OCI-LY7 (cell line): Measurements from ENCODE around the gene SCN2A. TPM values are rescaled to one million over a fixed set of nuclear protein-coding genes. Genes with fewer than 3 reads are reported as not detected.

Experiments used
- BruUV-seq: library from RNA; stranded (reverse); fragments of 400-500 nt; replicated peaks from 2 replicates; lab custom pipeline; 2021; lab: Mats Ljungman, UMichigan
- CTCF ChIA-PET: fragments of 300-600 bp; sonication (Branson Sonifier 250); formaldehyde crosslinking; loops from one replicate; lab custom pipeline; 2022; ENCODE audit warnings: antibody characterized with exemption; ENCODE audit not compliant: unreplicated experiment; lab: Charles Lee
- POLR2A ChIA-PET: fragments of 300-600 bp; sonication (Branson Sonifier 250); formaldehyde crosslinking; loops from one replicate; lab custom pipeline; 2022; ENCODE audit warnings: antibody characterized with exemption; lab: Charles Lee
- DNase-seq: peaks from one replicate; pipeline ENCODE4 v3.0.0-alpha.2; 2015; ENCODE audit warnings: low spot score
- H2AFZ ChIP-seq: fragments of 200-600 bp; sonication (generic), shearing (Covaris generic); 2 replicates; pipeline ENCODE4 v1.6.1; 2014; ENCODE audit warnings: mild to moderate bottlenecking, antibody characterized with exemption, low read length, moderate library complexity
- H3K27ac ChIP-seq: fragments of 200-600 bp; sonication (generic); 2 replicates; pipeline ENCODE4 v1.5.1; 2014; ENCODE audit warnings: mixed run types, low read depth, mild to moderate bottlenecking, moderate library complexity, low read length, inconsistent platforms; ENCODE audit not compliant: poor library complexity, severe bottlenecking
- H3K36me3 ChIP-seq: fragments of 200-600 bp; sonication (generic); 2 replicates; pipeline ENCODE4 v1.6.1; 2014; ENCODE audit warnings: mild to moderate bottlenecking, antibody characterized with exemption, low read length, moderate library complexity, mixed read lengths; ENCODE audit not compliant: insufficient read depth
- H3K4me1 ChIP-seq: fragments of 200-600 bp; sonication (generic); 2 replicates; pipeline ENCODE4 v1.5.1; 2014; ENCODE audit warnings: mild to moderate bottlenecking, low read length; ENCODE audit not compliant: insufficient read depth, poor library complexity, severe bottlenecking
- H3K4me2 ChIP-seq: fragments of 200-600 bp; sonication (generic); 2 replicates; pipeline ENCODE4 v1.6.1; 2014; ENCODE audit warnings: mild to moderate bottlenecking, low read length
- H3K4me3 ChIP-seq: fragments of 200-600 bp; sonication (generic); 2 replicates; pipeline ENCODE4 v1.5.1; 2014; ENCODE audit warnings: mild to moderate bottlenecking, low read depth, low read length; ENCODE audit not compliant: poor library complexity, severe bottlenecking
- H3K79me2 ChIP-seq: fragments of 200-600 bp; sonication (generic); 2 replicates; pipeline ENCODE4 v1.6.1; 2016; ENCODE audit warnings: low read depth, mild to moderate bottlenecking, low read length, moderate library complexity, mixed read lengths; ENCODE audit not compliant: insufficient read depth
- H3K9me2 ChIP-seq: fragments of 200-600 bp; sonication (generic); 2 replicates; pipeline ENCODE4 v1.6.1; 2016; ENCODE audit warnings: mild to moderate bottlenecking, low read length, mixed read lengths; ENCODE audit not compliant: insufficient read depth
- H3K9me3 ChIP-seq: fragments of 200-600 bp; sonication (generic); 2 replicates; pipeline ENCODE4 v1.6.1; 2014; ENCODE audit warnings: mild to moderate bottlenecking, mixed run types, low read length, mixed read lengths
- H4K20me1 ChIP-seq: fragments of 200-600 bp; sonication (generic); 2 replicates; pipeline ENCODE4 v1.6.1; 2014; ENCODE audit warnings: mild to moderate bottlenecking, antibody characterized with exemption, low read length, moderate library complexity, mixed read lengths; ENCODE audit not compliant: insufficient read depth
- EZH2phosphoT487 ChIP-seq: fragments of 200-600 bp; sonication (generic); IDR thresholded peaks from 2 replicates; pipeline ENCODE4 v1.6.1; 2018; ENCODE audit warnings: low read depth, borderline replicate concordance, mild to moderate bottlenecking, mixed run types, antibody characterized with exemption, low read length, moderate library complexity, mixed read lengths
- intact Hi-C: fragments of 100-400 bp; cut with micrococcal nuclease; formaldehyde crosslinking; loops from one replicate; pipeline ENCODE4 v1.10.0; 2022; ENCODE audit not compliant: unreplicated experiment
- total RNA-seq, 2 experiments: library from RNA; depleted of rRNA in 1 of 2; stranded (reverse); fragments of >200 nt in 1 of 2; shearing (Covaris generic) in 1 of 2; gene quantifications; 2 replicates each; pipeline ENCODE4 v1.2.3, GENCODE V29; 2014 to 2022
- TF ChIP-seq, protein P1 (sequence below): fragments of 200-600 bp; sonication (generic); conservative IDR thresholded peaks from 2 replicates; pipeline ENCODE4 v1.5.1; 2014; ENCODE audit warnings: mild to moderate bottlenecking, antibody characterized with exemption, low read length, moderate library complexity, mixed read lengths

Gene SCN2A
- total RNA-seq, 2 experiments from 2014 or later, result not detected

GRCh38 chr2:165295643-165296042 lies 56.4 kb downstream of the SCN2A start:
- Histone ChIP-seq H3K4me3 (no peak overlapping the region), H3K9me3 (no peaks in the 10 kb centered on the region), H3K27ac (no peak overlapping the region), H3K4me1 (peaks cover 4% of the 10 kb centered on the region), H3K9me2 (no peaks in the 10 kb centered on the region), H3K4me2 (no peak overlapping the region), H2AFZ (no peak overlapping the region), H3K36me3 (no peaks in the 10 kb centered on the region), H4K20me1 (no peaks in the 10 kb centered on the region), H3K79me2 (no peaks in the 10 kb centered on the region)
- no TSS peak for BruUV-seq
- POLR2A ChIA-PET, result interaction anchor here (1.0 kb wide), 1 partner anchor 16 kb away, joined by 3 read pairs; no protein-coding TSS in a partner anchor
- DNase-seq, result no peak
- no peak for TF ChIP-seq EZH2phosphoT487
- TF ChIP-seq, protein P1, sequence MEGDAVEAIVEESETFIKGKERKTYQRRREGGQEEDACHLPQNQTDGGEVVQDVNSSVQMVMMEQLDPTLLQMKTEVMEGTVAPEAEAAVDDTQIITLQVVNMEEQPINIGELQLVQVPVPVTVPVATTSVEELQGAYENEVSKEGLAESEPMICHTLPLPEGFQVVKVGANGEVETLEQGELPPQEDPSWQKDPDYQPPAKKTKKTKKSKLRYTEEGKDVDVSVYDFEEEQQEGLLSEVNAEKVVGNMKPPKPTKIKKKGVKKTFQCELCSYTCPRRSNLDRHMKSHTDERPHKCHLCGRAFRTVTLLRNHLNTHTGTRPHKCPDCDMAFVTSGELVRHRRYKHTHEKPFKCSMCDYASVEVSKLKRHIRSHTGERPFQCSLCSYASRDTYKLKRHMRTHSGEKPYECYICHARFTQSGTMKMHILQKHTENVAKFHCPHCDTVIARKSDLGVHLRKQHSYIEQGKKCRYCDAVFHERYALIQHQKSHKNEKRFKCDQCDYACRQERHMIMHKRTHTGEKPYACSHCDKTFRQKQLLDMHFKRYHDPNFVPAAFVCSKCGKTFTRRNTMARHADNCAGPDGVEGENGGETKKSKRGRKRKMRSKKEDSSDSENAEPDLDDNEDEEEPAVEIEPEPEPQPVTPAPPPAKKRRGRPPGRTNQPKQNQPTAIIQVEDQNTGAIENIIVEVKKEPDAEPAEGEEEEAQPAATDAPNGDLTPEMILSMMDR, result no peak
- CTCF ChIA-PET, result interaction anchor here (0.9 kb wide), 1 partner anchor 302 kb away, joined by 4 read pairs; no protein-coding TSS in a partner anchor
- intact Hi-C loops, result loop anchor here (10.0 kb wide), 1 partner anchor 561 kb away; no protein-coding TSS in a partner anchor

DNA sequence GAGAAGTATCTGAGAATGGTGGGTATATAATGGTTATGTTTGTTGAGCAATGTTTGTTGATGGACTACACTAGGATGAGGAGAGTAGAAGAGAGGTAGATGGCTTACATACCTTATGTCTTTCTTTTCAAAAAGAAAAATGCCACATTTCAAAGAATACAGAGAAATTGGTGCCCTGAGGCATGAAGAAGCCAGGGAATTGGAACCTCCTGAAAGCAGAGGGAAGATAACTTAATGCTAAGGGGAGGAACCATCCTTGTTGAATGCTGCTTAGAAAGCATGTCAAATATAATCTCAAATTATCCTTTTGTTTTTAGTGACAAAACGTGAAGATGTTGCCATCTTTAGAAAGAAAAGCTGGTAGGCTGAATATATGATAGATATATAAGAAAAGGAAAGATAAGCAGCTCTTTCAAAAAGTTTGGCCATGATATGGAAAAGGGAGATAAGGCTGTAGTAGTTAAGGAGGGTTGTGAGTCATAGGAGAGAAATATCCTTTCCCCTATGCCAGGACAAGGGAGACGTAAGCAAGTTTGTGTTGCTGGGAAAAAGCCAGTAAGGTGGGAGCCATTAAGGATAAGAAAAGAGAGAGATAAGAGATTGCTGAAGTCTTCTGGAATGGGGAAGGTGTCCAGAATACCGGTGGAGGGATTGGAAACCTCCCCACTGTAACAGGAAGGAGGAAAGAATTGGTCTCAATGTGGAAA lies 66.3 kb downstream of the SCN2A start:
- ChIA-PET CTCF (no interaction called here), POLR2A (interaction anchor here (0.7 kb wide), 1 partner anchor 811 kb away, joined by 3 read pairs; no protein-coding TSS in a partner anchor)
- BruUV-seq, result no TSS peak
- TF ChIP-seq, protein P1, result no peak
- TF ChIP-seq EZH2phosphoT487, result no peak
- H3K9me2 ChIP-seq, result no peaks in the 10 kb centered on the region
- no peak overlapping the region for H2AFZ ChIP-seq
- no peaks in the 10 kb centered on the region for H3K36me3 ChIP-seq
- H3K9me3 ChIP-seq, result no peaks in the 10 kb centered on the region
- H3K27ac ChIP-seq, result no peak overlapping the region
- intact Hi-C loops, result loop anchor here (5.0 kb wide), 1 partner anchor 77 kb away; no protein-coding TSS in a partner anchor
- no peak overlapping the region for H3K4me3 ChIP-seq
- no peak overlapping the region for H3K4me2 ChIP-seq
- no peaks in the 10 kb centered on the region for H3K79me2 ChIP-seq
- no peaks in the 10 kb centered on the region for H4K20me1 ChIP-seq
- DNase-seq, result no peak
- no peaks in the 10 kb centered on the region for H3K4me1 ChIP-seq

GRCh38 chr2:165307317-165307716 lies 68.1 kb downstream of the SCN2A start:
- Histone ChIP-seq H3K36me3 (no peaks in the 10 kb centered on the region), H3K27ac (no peak overlapping the region), H3K79me2 (no peaks in the 10 kb centered on the region), H4K20me1 (no peaks in the 10 kb centered on the region), H2AFZ (no peak overlapping the region), H3K9me3 (no peaks in the 10 kb centered on the region), H3K4me1 (no peaks in the 10 kb centered on the region), H3K4me2 (no peak overlapping the region), H3K9me2 (no peaks in the 10 kb centered on the region), H3K4me3 (no peak overlapping the region)
- ChIA-PET CTCF (no interaction called here), POLR2A (no interaction called here)
- no peak for DNase-seq
- TF ChIP-seq EZH2phosphoT487, result no peak
- TF ChIP-seq, protein P1, result no peak
- no TSS peak for BruUV-seq
- intact Hi-C loops, result loop anchor here (5.0 kb wide), 1 partner anchor 75 kb away; no protein-coding TSS in a partner anchor
